ENCODE measurements around the gene ESPN. TPM values are rescaled to one million over a fixed set of nuclear protein-coding genes. Genes with fewer than 3 reads are reported as not detected.

ESPN gene
- total and polyA plus RNA-seq, 2 experiments from 2014 or later, result 31.1 to 65.7 TPM

GRCh38 chr1:6466751-6467150, 42.2 kb downstream of the ESPN start:
- Histone ChIP-seq H4K20me1 (ENCODE audit: insufficient read depth, poor library complexity, severe bottlenecking) (no peaks in the 10 kb centered on the region), H2AFZ (no peak overlapping the region), H3K9me3 (ENCODE audit: low read depth) (no peaks in the 10 kb centered on the region), H3K27me3 (no peaks in the 10 kb centered on the region), H3K4me2 (no peak overlapping the region), H3K27ac (no peak overlapping the region), H3K79me2 (no peaks in the 10 kb centered on the region), H3K9me2 (replicated peaks; ENCODE audit: insufficient read depth) (no peaks in the 10 kb centered on the region), H3K4me3 (no peak overlapping the region), H3K4me1 (ENCODE audit: insufficient read depth) (no peaks in the 10 kb centered on the region), H3K36me3 (replicated peaks; ENCODE audit: insufficient read depth, low read depth) (no peaks in the 10 kb centered on the region)
- no peak for DNase-seq (ENCODE audit: low spot score)
- TF ChIP-seq, protein P1, sequence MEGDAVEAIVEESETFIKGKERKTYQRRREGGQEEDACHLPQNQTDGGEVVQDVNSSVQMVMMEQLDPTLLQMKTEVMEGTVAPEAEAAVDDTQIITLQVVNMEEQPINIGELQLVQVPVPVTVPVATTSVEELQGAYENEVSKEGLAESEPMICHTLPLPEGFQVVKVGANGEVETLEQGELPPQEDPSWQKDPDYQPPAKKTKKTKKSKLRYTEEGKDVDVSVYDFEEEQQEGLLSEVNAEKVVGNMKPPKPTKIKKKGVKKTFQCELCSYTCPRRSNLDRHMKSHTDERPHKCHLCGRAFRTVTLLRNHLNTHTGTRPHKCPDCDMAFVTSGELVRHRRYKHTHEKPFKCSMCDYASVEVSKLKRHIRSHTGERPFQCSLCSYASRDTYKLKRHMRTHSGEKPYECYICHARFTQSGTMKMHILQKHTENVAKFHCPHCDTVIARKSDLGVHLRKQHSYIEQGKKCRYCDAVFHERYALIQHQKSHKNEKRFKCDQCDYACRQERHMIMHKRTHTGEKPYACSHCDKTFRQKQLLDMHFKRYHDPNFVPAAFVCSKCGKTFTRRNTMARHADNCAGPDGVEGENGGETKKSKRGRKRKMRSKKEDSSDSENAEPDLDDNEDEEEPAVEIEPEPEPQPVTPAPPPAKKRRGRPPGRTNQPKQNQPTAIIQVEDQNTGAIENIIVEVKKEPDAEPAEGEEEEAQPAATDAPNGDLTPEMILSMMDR (IDR thresholded peaks at IDR 0.05; ENCODE audit: poor library complexity), result no peak
- TF ChIP-seq EZH2 (IDR thresholded peaks at IDR 0.05; ENCODE audit: borderline replicate concordance) (no peak), EZH2phosphoT487 (IDR thresholded peaks at IDR 0.05; ENCODE audit: low read depth, severe bottlenecking, unreplicated experiment) (no peak)
- WGBS (ENCODE audit: low lambda C conversion rate, missing lambda C conversion rate), result 97% methylated on average over 5 of the region's 5 CpGs

DNA sequence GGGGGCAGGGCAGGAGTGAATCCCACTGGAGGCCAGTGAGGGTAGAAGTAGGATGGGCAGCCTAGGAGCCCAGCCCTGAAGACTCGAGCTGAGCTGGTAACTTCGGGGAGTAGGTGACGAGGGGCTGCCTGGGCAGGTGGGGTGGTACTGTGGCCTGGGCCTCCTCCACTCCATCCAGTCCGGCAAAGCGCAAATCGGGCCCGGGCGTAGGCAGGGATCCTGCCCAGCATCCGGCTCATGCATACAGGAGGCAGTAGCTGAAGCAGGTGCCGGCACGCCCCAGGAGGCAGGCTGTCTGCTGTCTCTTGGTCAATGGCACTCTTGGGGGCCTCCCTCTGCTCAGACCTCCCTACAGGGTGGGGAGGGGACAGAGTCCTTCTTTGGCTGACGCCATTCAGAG, 42.6 kb downstream of the ESPN start:
- Histone ChIP-seq H3K27me3 (no peaks in the 10 kb centered on the region), H4K20me1 (ENCODE audit: insufficient read depth, poor library complexity, severe bottlenecking) (no peaks in the 10 kb centered on the region), H2AFZ (no peak overlapping the region), H3K36me3 (replicated peaks; ENCODE audit: insufficient read depth, low read depth) (no peaks in the 10 kb centered on the region), H3K4me2 (no peak overlapping the region), H3K27ac (no peak overlapping the region), H3K79me2 (no peaks in the 10 kb centered on the region), H3K4me1 (ENCODE audit: insufficient read depth) (no peaks in the 10 kb centered on the region), H3K9me3 (ENCODE audit: low read depth) (no peaks in the 10 kb centered on the region), H3K4me3 (no peak overlapping the region), H3K9me2 (replicated peaks; ENCODE audit: insufficient read depth) (no peaks in the 10 kb centered on the region)
- DNase-seq (ENCODE audit: low spot score), result no peak
- WGBS (ENCODE audit: low lambda C conversion rate, missing lambda C conversion rate), result 97% methylated on average over 12 of the region's 12 CpGs
- TF ChIP-seq, protein P1 (IDR thresholded peaks at IDR 0.05; ENCODE audit: poor library complexity), result no peak
- TF ChIP-seq EZH2phosphoT487 (IDR thresholded peaks at IDR 0.05; ENCODE audit: low read depth, severe bottlenecking, unreplicated experiment), result no peak
- TF ChIP-seq EZH2 (IDR thresholded peaks at IDR 0.05; ENCODE audit: borderline replicate concordance), result no peak

DNA sequence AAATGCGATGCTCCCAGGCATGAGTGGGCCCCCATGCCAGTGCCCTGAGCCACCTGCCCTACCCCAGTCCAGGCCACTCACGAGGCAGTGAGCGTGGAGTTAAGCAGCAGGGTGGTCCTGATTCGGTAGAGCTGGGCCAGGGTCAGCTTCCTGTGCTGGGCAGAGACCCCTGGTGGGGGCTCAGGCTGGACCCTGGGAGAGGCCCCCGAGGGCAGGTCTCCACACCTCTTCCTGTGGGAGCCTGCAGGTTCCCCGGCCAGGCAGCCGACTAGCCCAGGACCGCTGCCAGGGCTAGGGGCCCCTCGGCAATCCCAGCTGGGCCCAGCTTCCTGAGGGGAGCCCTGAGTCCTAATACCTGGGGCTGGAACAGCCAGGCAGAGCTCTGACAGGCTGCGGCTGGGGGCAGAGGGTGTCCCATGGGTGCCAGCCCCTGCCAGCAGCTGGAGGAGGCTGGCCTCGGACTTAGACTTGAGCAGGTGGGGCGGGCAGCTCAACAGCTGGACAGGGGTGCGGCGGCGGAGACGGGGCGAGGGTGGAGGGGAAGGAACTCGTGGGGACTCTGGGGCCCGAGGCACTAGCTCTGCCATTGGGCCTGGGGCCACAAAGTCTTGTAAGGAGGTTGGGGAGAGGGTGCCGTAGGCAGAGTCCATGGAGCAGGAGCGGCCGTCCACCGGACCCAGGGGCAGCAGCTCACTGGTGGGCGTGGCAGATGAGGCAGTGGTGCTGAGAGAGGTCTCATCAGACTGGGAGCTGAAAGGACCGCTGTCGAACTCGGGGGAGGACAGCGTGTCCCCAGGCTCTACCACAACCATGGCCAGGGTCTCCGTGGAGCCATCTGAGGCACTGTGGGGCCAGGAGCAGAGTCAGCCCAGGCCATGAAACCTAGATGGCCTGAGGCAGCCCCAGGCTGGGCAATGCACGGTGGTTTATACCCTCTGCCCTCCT, 43.4 kb downstream of the ESPN start:
- Histone ChIP-seq H3K36me3 (replicated peaks; ENCODE audit: insufficient read depth, low read depth) (no peaks in the 10 kb centered on the region), H3K4me1 (ENCODE audit: insufficient read depth) (no peaks in the 10 kb centered on the region), H3K4me3 (no peak overlapping the region), H3K27ac (no peak overlapping the region), H3K79me2 (no peaks in the 10 kb centered on the region), H3K27me3 (no peaks in the 10 kb centered on the region), H2AFZ (no peak overlapping the region), H4K20me1 (ENCODE audit: insufficient read depth, poor library complexity, severe bottlenecking) (no peaks in the 10 kb centered on the region), H3K9me2 (replicated peaks; ENCODE audit: insufficient read depth) (no peaks in the 10 kb centered on the region), H3K4me2 (no peak overlapping the region), H3K9me3 (ENCODE audit: low read depth) (no peaks in the 10 kb centered on the region)
- no peak for DNase-seq (ENCODE audit: low spot score)
- TF ChIP-seq EZH2phosphoT487 (IDR thresholded peaks at IDR 0.05; ENCODE audit: low read depth, severe bottlenecking, unreplicated experiment) (no peak), EZH2 (IDR thresholded peaks at IDR 0.05; ENCODE audit: borderline replicate concordance) (no peak)
- TF ChIP-seq, protein P1 (IDR thresholded peaks at IDR 0.05; ENCODE audit: poor library complexity), result no peak
- 92% methylated on average over 23 of the region's 30 CpGs for WGBS (ENCODE audit: low lambda C conversion rate, missing lambda C conversion rate)
